ENCODE data around the gene COLEC11.

The COLEC11 gene

DNA sequence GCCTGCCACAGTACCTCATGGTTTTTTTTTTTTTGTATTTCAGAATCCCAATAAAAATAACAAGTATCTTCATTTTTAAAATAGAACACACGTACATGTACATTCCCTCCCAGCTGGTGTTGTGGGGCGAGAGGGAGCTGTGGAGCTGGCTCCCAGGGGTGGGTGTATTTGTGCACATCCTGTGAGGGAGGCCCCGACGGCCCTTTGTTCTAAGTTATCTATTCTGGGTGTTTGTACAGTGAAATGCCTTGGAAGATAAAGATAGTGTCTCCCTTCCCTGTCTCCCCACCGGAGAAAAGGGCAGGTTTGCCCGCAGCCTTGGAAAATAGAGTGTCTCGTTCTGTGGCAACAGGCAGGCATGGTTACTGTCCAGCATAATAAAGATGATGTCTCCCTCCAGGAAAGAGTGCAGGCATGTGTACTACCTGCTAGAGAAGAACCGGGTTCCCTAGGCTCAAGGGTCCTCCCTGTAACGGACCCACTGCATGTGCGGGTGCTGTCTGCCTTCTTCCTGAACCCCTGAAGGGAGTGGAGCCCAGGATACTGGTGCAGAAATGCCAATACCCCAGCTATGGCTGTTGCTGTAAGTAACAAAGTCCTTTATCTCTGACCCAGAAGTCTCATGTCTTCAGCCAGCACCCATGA lies 51.0 kb downstream of the COLEC11 start:
- no peak overlapping the region for H3K9ac ChIP-seq (ENCODE audit: low read length)
- no peaks in the 10 kb centered on the region for H3K36me3 ChIP-seq (ENCODE audit: insufficient read depth, low read length)
- H3K27me3 ChIP-seq (ENCODE audit: control insufficient read depth in 1 of 2, insufficient read depth in 2 of 2, low read length in 2 of 2) = no peaks in the 10 kb centered on the region
- H3K4me1 ChIP-seq (ENCODE audit: insufficient read depth, low read length) = peaks cover 4% of the 10 kb centered on the region
- no peak overlapping the region for H3K4me3 ChIP-seq (ENCODE audit: low read depth in 1 of 2, low read length in 2 of 2)
- no peak overlapping the region for H3K27ac ChIP-seq (ENCODE audit: low read depth, low read length)
- no peaks in the 10 kb centered on the region for H3K9me3 ChIP-seq (ENCODE audit: low read length)

DNA sequence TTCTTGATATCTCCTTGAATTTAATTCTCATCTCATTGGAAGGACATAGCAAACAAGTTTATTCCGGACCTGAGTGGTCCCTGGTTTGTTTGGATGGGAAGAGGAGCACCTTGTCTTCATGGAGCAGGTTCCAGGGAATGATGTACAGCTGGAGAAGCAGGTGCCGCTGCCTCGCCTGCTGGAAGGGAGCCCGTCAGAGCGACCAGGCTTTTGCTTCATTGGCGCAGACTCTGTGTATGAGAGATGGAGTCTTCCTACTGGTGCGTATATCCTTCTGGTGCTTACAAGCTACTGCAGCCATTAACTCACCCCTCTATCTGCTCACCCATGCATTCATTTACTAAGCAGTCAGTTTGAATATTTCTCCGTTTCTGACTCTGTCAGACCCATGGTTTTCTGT lies 51.5 kb downstream of the COLEC11 start:
- H3K4me3 ChIP-seq (ENCODE audit: low read depth in 1 of 2, low read length in 2 of 2) = no peak overlapping the region
- no peaks in the 10 kb centered on the region for H3K27me3 ChIP-seq (ENCODE audit: control insufficient read depth in 1 of 2, insufficient read depth in 2 of 2, low read length in 2 of 2)
- H3K9ac ChIP-seq (ENCODE audit: low read length) = no peak overlapping the region
- no peak overlapping the region for H3K27ac ChIP-seq (ENCODE audit: low read depth, low read length)
- H3K9me3 ChIP-seq (ENCODE audit: low read length) = no peaks in the 10 kb centered on the region
- peaks cover 5% of the 10 kb centered on the region for H3K4me1 ChIP-seq (ENCODE audit: insufficient read depth, low read length)
- H3K36me3 ChIP-seq (ENCODE audit: insufficient read depth, low read length) = no peaks in the 10 kb centered on the region

DNA sequence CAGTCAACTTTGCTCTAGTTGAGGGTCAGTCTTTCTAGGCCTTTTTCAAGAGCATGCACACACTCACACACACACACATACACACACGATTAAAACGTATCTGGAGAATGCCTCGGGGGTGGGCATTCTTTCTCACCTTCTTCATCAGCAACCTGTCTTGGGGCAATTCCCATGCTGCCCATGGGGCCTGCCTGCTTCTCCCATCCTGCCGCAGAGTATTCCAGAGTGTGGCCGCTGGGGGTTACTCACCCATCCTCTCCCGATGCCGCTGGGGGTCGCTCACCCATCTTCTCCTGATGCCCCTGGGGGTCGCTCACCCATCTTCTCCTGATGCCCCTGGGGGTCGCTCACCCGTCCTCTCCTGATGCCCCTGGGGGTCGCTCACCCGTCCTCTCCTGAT lies 52.3 kb downstream of the COLEC11 start:
- no peak overlapping the region for H3K27ac ChIP-seq (ENCODE audit: low read depth, low read length)
- no peaks in the 10 kb centered on the region for H3K27me3 ChIP-seq (ENCODE audit: control insufficient read depth in 1 of 2, insufficient read depth in 2 of 2, low read length in 2 of 2)
- no peak overlapping the region for H3K4me3 ChIP-seq (ENCODE audit: low read depth in 1 of 2, low read length in 2 of 2)
- H3K9me3 ChIP-seq (ENCODE audit: low read length) = no peaks in the 10 kb centered on the region
- H3K4me1 ChIP-seq (ENCODE audit: insufficient read depth, low read length) = peaks cover 10% of the 10 kb centered on the region
- no peak overlapping the region for H3K9ac ChIP-seq (ENCODE audit: low read length)
- no peaks in the 10 kb centered on the region for H3K36me3 ChIP-seq (ENCODE audit: insufficient read depth, low read length)

GRCh38 chr2:3647831-3648651 lies 53.1 kb downstream of the COLEC11 start:
- no peaks in the 10 kb centered on the region for H3K36me3 ChIP-seq (ENCODE audit: insufficient read depth, low read length)
- no peaks in the 10 kb centered on the region for H3K27me3 ChIP-seq (ENCODE audit: control insufficient read depth in 1 of 2, insufficient read depth in 2 of 2, low read length in 2 of 2)
- peaks cover 11% of the 10 kb centered on the region for H3K4me1 ChIP-seq (ENCODE audit: insufficient read depth, low read length)
- no peak overlapping the region for H3K9ac ChIP-seq (ENCODE audit: low read length)
- no peaks in the 10 kb centered on the region for H3K9me3 ChIP-seq (ENCODE audit: low read length)
- H3K27ac ChIP-seq (ENCODE audit: low read depth, low read length) = no peak overlapping the region
- H3K4me3 ChIP-seq (ENCODE audit: low read depth in 1 of 2, low read length in 2 of 2) = no peak overlapping the region

- peaks cover 11% of the 10 kb centered on the region for H3K4me1 ChIP-seq (ENCODE audit: insufficient read depth, low read length)
- no peak overlapping the region for H3K27ac ChIP-seq (ENCODE audit: low read depth, low read length)
- no peaks in the 10 kb centered on the region for H3K27me3 ChIP-seq (ENCODE audit: control insufficient read depth in 1 of 2, insufficient read depth in 2 of 2, low read length in 2 of 2)
- H3K9me3 ChIP-seq (ENCODE audit: low read length) = no peaks in the 10 kb centered on the region
- H3K4me3 ChIP-seq (ENCODE audit: low read depth in 1 of 2, low read length in 2 of 2) = no peak overlapping the region
- no peak overlapping the region for H3K9ac ChIP-seq (ENCODE audit: low read length)
- no peaks in the 10 kb centered on the region for H3K36me3 ChIP-seq (ENCODE audit: insufficient read depth, low read length)
These were observed 53.8 kb downstream of the COLEC11 start for GRCh38 chr2:3648652-3649177.

DNA sequence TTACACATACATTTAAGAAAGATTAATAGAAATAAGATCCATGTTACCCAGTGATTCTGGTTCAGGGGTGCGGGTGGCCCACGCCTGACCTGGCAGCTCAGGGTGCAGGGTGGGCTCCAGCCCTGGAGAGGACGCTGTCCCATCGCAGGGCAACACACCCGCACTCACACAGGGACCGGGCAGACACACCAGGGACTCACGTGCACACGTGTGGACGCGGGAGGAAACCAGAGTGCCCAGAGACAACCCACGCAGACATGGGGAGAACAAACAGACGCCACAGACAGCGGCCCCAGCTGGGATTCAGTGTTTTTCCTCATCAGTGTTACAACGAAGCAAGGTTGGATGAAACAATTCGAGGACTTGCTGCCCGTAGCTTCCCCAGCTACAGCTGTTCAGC lies 54.7 kb downstream of the COLEC11 start:
- H3K27me3 ChIP-seq (ENCODE audit: control insufficient read depth in 1 of 2, insufficient read depth in 2 of 2, low read length in 2 of 2) = no peaks in the 10 kb centered on the region
- no peak overlapping the region for H3K9ac ChIP-seq (ENCODE audit: low read length)
- H3K27ac ChIP-seq (ENCODE audit: low read depth, low read length) = no peak overlapping the region
- H3K4me3 ChIP-seq (ENCODE audit: low read depth in 1 of 2, low read length in 2 of 2) = no peak overlapping the region
- no peaks in the 10 kb centered on the region for H3K9me3 ChIP-seq (ENCODE audit: low read length)
- no peaks in the 10 kb centered on the region for H3K36me3 ChIP-seq (ENCODE audit: insufficient read depth, low read length)
- H3K4me1 ChIP-seq (ENCODE audit: insufficient read depth, low read length) = peaks cover 11% of the 10 kb centered on the region

- peak overlapping the region in 1 of 2 donors; percentile 47 for H3K4me3 ChIP-seq (ENCODE audit: low read depth in 1 of 2, low read length in 2 of 2)
- H3K9ac ChIP-seq (ENCODE audit: low read length) = no peak overlapping the region
- no peak overlapping the region for H3K27ac ChIP-seq (ENCODE audit: low read depth, low read length)
- H3K4me1 ChIP-seq (ENCODE audit: insufficient read depth, low read length) = peaks cover 11% of the 10 kb centered on the region
- H3K27me3 ChIP-seq (ENCODE audit: control insufficient read depth in 1 of 2, insufficient read depth in 2 of 2, low read length in 2 of 2) = no peaks in the 10 kb centered on the region
- no peaks in the 10 kb centered on the region for H3K9me3 ChIP-seq (ENCODE audit: low read length)
- H3K36me3 ChIP-seq (ENCODE audit: insufficient read depth, low read length) = no peaks in the 10 kb centered on the region
These were observed 55.4 kb downstream of the COLEC11 start for GRCh38 chr2:3650140-3650920.

- H3K36me3 ChIP-seq (ENCODE audit: insufficient read depth, low read length) = no peaks in the 10 kb centered on the region
- peak overlapping the region; percentile 57 for H3K9ac ChIP-seq (ENCODE audit: low read length)
- peak overlapping the region in 1 of 2 donors; percentile 57 for H3K4me3 ChIP-seq (ENCODE audit: low read depth in 1 of 2, low read length in 2 of 2)
- H3K4me1 ChIP-seq (ENCODE audit: insufficient read depth, low read length) = peaks cover 11% of the 10 kb centered on the region
- no peaks in the 10 kb centered on the region for H3K9me3 ChIP-seq (ENCODE audit: low read length)
- peak overlapping the region; percentile 68 for H3K27ac ChIP-seq (ENCODE audit: low read depth, low read length)
- H3K27me3 ChIP-seq (ENCODE audit: control insufficient read depth in 1 of 2, insufficient read depth in 2 of 2, low read length in 2 of 2) = no peaks in the 10 kb centered on the region
These were observed 57.1 kb downstream of the COLEC11 start for GRCh38 chr2:3651691-3652648.

DNA sequence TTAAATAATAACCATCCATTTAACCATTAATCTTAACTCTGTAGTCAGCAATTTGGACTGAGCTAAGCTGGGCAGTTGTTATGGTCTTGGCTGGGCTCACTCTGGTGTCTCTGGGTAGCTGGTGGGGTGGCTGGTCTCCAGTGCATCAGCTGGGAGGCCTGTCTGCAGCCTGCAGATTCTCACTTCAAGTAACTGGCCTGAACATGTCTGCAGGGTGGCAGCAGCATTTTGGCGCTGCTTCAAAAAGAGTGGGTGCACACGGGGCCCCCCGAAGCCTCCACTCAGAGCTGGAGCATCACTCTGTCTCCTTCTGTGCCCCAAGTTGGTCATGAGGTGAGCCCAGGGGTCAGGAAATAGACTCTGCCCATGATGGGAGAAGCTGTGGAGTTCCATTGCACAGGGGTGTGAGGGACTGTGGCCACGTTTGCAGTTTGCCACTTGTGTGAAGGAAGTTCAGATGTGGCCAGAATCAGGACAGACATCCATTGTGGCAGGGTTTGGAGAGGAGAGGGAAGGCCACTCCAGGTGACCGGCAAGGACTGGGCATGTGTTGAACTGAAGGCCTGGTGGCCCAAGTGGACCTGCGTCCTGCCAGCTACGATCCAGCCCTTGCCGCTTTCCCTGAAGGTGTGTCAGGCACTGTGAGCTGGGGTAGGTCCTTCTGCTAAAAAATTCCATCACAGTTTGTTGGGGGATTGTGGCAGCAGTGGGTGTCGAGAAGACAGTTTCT lies 58.1 kb downstream of the COLEC11 start:
- Histone ChIP-seq H3K4me1 (ENCODE audit: insufficient read depth, low read length) (peaks cover 11% of the 10 kb centered on the region), H3K9ac (ENCODE audit: low read length) (no peak overlapping the region), H3K4me3 (ENCODE audit: low read depth in 1 of 2, low read length in 2 of 2) (no peak overlapping the region), H3K27me3 (ENCODE audit: control insufficient read depth in 1 of 2, insufficient read depth in 2 of 2, low read length in 2 of 2) (no peaks in the 10 kb centered on the region), H3K9me3 (ENCODE audit: low read length) (no peaks in the 10 kb centered on the region), H3K27ac (ENCODE audit: low read depth, low read length) (no peak overlapping the region), H3K36me3 (ENCODE audit: insufficient read depth, low read length) (no peaks in the 10 kb centered on the region)

DNA sequence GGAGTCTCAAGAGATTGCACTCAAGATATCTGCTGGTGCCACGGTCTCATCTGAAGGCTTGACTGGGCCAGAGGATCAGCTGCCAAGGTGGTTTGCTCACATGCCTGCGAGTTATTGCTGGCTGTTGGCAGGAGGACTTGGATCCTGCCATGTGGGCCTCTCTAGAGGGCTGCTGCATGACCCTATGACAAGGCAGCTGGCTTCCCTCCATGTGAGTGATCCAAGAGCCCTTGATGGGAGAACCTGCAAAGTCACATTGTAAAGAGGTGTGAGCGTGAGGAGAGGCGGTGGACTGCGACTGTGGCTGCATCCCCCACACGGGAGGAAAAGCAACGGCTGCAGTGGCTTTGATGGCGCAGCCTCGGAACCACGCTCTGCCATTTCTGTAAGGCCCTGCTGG lies 59.1 kb downstream of the COLEC11 start:
- Histone ChIP-seq H3K9me3 (ENCODE audit: low read length) (no peaks in the 10 kb centered on the region), H3K4me3 (ENCODE audit: low read depth in 1 of 2, low read length in 2 of 2) (no peak overlapping the region), H3K27ac (ENCODE audit: low read depth, low read length) (no peak overlapping the region), H3K27me3 (ENCODE audit: control insufficient read depth in 1 of 2, insufficient read depth in 2 of 2, low read length in 2 of 2) (no peaks in the 10 kb centered on the region), H3K4me1 (ENCODE audit: insufficient read depth, low read length) (peaks cover 11% of the 10 kb centered on the region), H3K9ac (ENCODE audit: low read length) (no peak overlapping the region), H3K36me3 (ENCODE audit: insufficient read depth, low read length) (no peaks in the 10 kb centered on the region)

All from muscle layer of colon (tissue), 2 donors.